ENCODE results near the gene PIGT.

PIGT gene

DNA sequence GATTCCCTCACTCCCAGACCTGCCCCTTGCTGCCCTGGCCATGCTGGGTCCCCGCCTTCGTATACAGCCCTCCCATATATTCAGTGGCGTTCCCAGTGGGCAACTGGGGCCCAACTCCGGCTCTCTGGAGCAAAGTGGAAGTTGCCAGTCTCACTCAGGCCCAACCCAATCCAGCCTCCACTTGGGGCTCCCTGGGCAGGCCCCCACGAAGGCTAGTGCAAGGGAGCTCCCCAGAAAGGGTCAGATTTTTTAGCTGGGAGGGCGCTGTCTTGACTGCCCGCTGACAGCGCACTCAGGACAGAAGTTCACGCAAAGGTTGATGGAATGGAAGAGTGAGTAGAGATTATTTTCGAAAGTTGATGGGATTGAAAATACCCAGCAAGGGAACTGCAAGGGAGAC lies 43.7 kb upstream of the PIGT start:
- no peak for DNase-seq (ENCODE audit: low read depth)
- H3K4me3 ChIP-seq (ENCODE audit: control insufficient read depth, low read depth, low read length) = no peak overlapping the region
- TF ChIP-seq, protein P1, sequence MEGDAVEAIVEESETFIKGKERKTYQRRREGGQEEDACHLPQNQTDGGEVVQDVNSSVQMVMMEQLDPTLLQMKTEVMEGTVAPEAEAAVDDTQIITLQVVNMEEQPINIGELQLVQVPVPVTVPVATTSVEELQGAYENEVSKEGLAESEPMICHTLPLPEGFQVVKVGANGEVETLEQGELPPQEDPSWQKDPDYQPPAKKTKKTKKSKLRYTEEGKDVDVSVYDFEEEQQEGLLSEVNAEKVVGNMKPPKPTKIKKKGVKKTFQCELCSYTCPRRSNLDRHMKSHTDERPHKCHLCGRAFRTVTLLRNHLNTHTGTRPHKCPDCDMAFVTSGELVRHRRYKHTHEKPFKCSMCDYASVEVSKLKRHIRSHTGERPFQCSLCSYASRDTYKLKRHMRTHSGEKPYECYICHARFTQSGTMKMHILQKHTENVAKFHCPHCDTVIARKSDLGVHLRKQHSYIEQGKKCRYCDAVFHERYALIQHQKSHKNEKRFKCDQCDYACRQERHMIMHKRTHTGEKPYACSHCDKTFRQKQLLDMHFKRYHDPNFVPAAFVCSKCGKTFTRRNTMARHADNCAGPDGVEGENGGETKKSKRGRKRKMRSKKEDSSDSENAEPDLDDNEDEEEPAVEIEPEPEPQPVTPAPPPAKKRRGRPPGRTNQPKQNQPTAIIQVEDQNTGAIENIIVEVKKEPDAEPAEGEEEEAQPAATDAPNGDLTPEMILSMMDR (IDR thresholded peaks at IDR 0.05; ENCODE audit: control insufficient read depth, insufficient read depth, low read depth, low read length, missing control alignments) = no peak

DNA sequence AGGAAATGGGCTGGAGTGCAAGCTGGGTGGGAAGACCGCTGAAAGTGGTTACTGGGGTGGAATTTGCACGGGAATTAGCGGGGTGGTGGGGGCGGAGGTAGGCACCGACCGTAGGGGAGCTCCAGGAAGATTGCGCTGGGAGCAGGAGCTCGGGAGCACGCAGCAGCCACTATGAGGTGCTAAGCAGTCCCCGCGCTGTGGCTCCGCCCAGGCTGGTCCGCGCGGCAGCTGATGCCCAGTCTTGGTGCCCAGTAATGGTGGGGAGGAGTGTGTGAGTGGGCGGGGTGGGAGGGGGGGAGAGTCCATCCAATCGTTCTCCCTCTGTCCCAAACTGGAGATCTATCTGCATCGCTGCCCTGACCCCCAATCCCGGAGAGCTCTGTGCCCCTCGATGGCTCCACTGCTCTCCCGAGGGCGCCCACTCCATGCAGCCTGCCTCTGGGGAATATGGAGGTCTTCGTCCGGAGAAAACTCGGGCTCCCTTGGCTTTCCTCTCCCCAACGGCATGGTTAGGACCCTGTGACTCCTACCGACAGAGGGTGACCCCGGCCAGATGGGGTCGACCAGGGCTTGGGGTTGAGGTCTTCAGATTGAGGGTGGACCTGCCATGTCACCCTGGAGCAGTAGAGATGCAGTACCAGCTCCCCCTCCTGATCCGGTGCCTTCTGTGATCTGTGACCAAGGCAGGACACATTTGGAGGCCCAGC lies 43.1 kb upstream of the PIGT start:
- no peak for DNase-seq (ENCODE audit: low read depth)
- TF ChIP-seq, protein P1 (IDR thresholded peaks at IDR 0.05; ENCODE audit: control insufficient read depth, insufficient read depth, low read depth, low read length, missing control alignments) = no peak
- no peak overlapping the region for H3K4me3 ChIP-seq (ENCODE audit: control insufficient read depth, low read depth, low read length)

DNA sequence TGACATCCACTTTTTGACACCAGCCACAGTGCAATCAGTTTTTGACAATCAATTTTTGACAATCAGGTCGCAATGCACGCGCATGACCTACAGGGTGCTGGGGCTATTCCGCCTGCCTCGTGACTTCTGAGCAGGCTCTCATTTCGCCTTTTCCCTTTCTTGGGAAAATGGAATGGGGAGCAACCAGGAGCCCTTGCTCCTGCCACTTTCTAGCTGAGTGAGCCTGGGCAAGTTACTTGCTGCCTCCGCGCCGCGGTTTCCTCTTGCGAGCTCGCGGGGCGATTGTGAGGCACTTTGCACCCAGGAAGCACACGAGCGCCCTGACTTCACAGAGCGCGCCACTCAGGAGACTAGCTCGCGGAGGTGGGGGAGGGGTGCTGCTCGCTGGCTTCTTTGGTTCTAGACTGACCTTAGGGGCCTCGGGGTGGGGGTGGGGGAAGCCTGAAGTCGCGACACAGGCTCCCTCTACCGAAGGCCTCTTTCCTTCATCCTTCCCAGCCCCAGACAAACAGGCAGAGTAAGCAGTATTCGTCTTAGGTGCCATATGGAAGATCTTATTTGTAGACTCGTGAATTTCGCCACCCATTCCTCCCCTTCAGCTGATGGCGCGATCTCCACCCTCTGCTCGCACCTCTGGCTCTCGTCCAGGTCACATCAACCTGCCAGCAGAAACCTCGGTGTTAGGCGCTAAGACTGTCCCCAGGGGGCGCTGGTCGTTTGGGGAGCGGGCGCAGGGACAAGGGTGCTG lies 42.4 kb upstream of the PIGT start:
- DNase-seq (ENCODE audit: low read depth) = no peak
- TF ChIP-seq, protein P1 (IDR thresholded peaks at IDR 0.05; ENCODE audit: control insufficient read depth, insufficient read depth, low read depth, low read length, missing control alignments) = peak; percentile 96
- H3K4me3 ChIP-seq (ENCODE audit: control insufficient read depth, low read depth, low read length) = peak overlapping the region; percentile 45

DNA sequence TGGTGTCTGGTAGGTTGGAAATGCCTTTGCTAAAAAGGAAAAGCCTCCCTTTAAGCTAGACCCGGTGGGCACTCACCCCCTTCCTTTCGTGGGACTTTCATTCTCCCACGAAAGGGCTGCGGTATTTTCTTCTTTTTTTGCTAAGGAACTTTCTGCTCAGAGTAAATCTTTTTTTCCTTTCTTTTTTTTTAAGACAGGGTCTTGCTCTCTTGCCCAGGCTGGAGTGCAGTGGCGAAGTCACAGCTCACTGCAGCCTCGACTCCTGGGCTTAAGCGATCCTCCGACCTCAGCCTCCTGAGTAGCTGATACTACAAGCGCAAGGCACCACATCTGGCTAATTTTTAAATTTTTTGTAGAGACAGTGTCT lies 41.9 kb upstream of the PIGT start:
- DNase-seq (ENCODE audit: low read depth) = no peak
- TF ChIP-seq, protein P1 (IDR thresholded peaks at IDR 0.05; ENCODE audit: control insufficient read depth, insufficient read depth, low read depth, low read length, missing control alignments) = no peak
- peak overlapping the region; percentile 45 for H3K4me3 ChIP-seq (ENCODE audit: control insufficient read depth, low read depth, low read length)

DNA sequence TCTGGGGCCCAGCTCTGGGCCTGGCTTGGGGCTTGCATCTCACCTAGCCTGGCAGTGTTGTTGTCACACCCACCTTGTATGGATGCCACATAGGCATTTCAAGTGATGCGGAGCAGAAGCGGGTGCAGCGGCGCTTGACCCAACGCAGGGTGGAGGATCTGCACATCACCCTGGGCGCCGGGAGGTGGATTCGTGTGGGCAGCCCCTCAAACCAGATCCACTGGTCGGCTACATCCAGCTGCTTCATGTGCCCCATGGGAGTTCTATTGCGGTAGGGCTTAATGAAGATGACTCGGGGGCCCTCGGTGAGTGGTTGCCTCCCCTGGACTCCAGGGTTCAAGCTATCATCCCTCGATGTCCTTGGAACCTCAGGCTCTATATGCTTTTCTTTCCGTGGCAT lies 41.0 kb upstream of the PIGT start:
- DNase-seq (ENCODE audit: low read depth) = no peak

DNA sequence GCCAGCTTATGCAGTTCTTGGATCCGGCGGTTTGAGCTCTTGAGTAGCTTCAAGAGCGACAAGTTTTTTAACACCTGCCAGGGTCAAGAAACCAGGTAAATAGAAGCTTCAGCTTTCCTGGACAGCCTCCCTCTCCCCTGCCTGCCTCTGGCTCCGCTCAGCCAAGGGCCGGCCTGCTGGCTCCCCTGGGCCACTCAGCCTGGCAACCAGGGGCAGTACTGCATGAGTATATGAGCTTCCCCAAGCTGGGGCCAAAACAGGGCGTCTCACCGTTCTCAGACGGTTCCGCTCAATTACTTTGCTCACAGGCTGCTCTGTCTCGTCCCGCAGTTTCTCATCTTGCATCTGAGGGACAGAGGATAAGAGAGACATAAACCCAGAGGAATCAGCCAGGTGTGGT lies 38.7 kb upstream of the PIGT start:
- no peak for DNase-seq (ENCODE audit: low read depth)
- H3K4me3 ChIP-seq (ENCODE audit: control insufficient read depth, low read depth, low read length) = no peak overlapping the region
- TF ChIP-seq, protein P1 (IDR thresholded peaks at IDR 0.05; ENCODE audit: control insufficient read depth, insufficient read depth, low read depth, low read length, missing control alignments) = no peak

More for the DNA sequence above, 41.0 kb upstream of the PIGT start:
- TF ChIP-seq, protein P1 (IDR thresholded peaks at IDR 0.05; ENCODE audit: control insufficient read depth, insufficient read depth, low read depth, low read length, missing control alignments) = no peak
- no peak overlapping the region for H3K4me3 ChIP-seq (ENCODE audit: control insufficient read depth, low read depth, low read length)
